SK-N-SH (cell line): ENCODE results near the gene ZNF438. TPM values are rescaled to one million over a fixed set of nuclear protein-coding genes. Genes with fewer than 3 reads are reported as not detected.
A peak's percentile ranks its signal among the peaks of the same experiment; 100 is the strongest.

Experiments used
- CTCF ChIA-PET: fragments of 300-600, 350-600 bp; formaldehyde crosslinking; extraction: SDS; loops from one replicate; lab custom pipeline; 2021; lab: Yijun Ruan, JAX
- POLR2A ChIA-PET: fragments of 350-600 bp; sonication (Branson Sonifier 250); formaldehyde crosslinking; extraction: SDS; loops from one replicate; lab custom pipeline; 2020; ENCODE audit warnings: antibody characterized with exemption, inconsistent platforms; lab: Yijun Ruan, JAX
- DNase-seq: peaks from one replicate; pipeline ENCODE4 v3.0.0; 2012
- H2AFZ ChIP-seq: fragments of 200-600 bp; sonication (generic); 2 replicates; pipeline ENCODE4 v1.8.1; 2016; ENCODE audit warnings: antibody characterized with exemption, mild to moderate bottlenecking, low read depth
- H3F3A ChIP-seq: fragments of 200-600 bp; sonication (generic); replicated peaks from 2 replicates; pipeline ENCODE3; 2016; ENCODE audit warnings: antibody characterized with exemption, mild to moderate bottlenecking; ENCODE audit not compliant: insufficient read depth
- H3K27ac ChIP-seq, 2 experiments: fragments of 200-500 bp in 1 of 2; fragments of 200-600 bp in 1 of 2; sonication (Bioruptor generic) in 1 of 2; sonication (generic), shearing (Covaris generic) in 1 of 2; 2 replicates each; pipeline versions ENCODE4 v1.5.1 to v1.6.1; 2014 to 2016; ENCODE audit warnings: low read depth in 2 of 2, inconsistent platforms in 1 of 2, low read length in 1 of 2, mild to moderate bottlenecking in 1 of 2, mixed read lengths in 1 of 2
- H3K27me3 ChIP-seq: fragments of 200-600 bp; sonication (generic), shearing (Covaris generic); 2 replicates; pipeline ENCODE4 v1.6.1; 2016; ENCODE audit warnings: mixed run types; ENCODE audit not compliant: insufficient read depth
- H3K36me3 ChIP-seq, 2 experiments: fragments of 200-500 bp in 1 of 2; fragments of 200-600 bp in 1 of 2; sonication (Bioruptor generic) in 1 of 2; sonication (generic) in 1 of 2; replicated peaks in 1 of 2; 2 replicates each; pipeline versions ENCODE3 to v1.5.1; 2014 to 2016; ENCODE audit warnings: low read length in 1 of 2, mild to moderate bottlenecking in 1 of 2; ENCODE audit not compliant: insufficient read depth in 2 of 2, control insufficient read depth in 1 of 2
- H3K4me1 ChIP-seq, 2 experiments: fragments of 200-500 bp in 1 of 2; fragments of 200-600 bp in 1 of 2; sonication (Bioruptor generic) in 1 of 2; sonication (generic), shearing (Covaris generic) in 1 of 2; 2 replicates each; pipeline versions ENCODE4 v1.5.1 to v1.6.1; 2014 to 2016; ENCODE audit warnings: low read depth in 1 of 2, low read length in 1 of 2, mixed run types in 1 of 2; ENCODE audit not compliant: insufficient read depth in 2 of 2, control insufficient read depth in 1 of 2
- H3K4me2 ChIP-seq: fragments of 200-600 bp; sonication (generic), shearing (Covaris generic); 2 replicates; pipeline ENCODE4 v1.6.1; 2017; ENCODE audit warnings: mixed run types
- H3K4me3 ChIP-seq, 2 experiments: fragments of 200-500 bp in 1 of 2; fragments of 200-600 bp in 1 of 2; sonication (Bioruptor generic) in 1 of 2; sonication (generic), shearing (Covaris generic) in 1 of 2; 2 replicates each; pipeline versions ENCODE4 v1.5.1 to v1.8.1; 2014 to 2016; ENCODE audit warnings: low read depth in 2 of 2, inconsistent platforms in 1 of 2, low read length in 1 of 2, mild to moderate bottlenecking in 1 of 2, mixed read lengths in 1 of 2, moderate library complexity in 1 of 2
- H3K79me2 ChIP-seq: fragments of 200-600 bp; sonication (generic); 2 replicates; pipeline ENCODE4 v1.8.1; 2017; ENCODE audit warnings: mild to moderate bottlenecking; ENCODE audit not compliant: insufficient read depth
- H3K9ac ChIP-seq: fragments of 200-600 bp; sonication (generic); 2 replicates; pipeline ENCODE4 v1.6.1; 2017; ENCODE audit warnings: mixed run types
- H3K9me2 ChIP-seq: fragments of 200-600 bp; sonication (generic); 2 replicates; pipeline ENCODE4 v1.6.1; 2017; ENCODE audit warnings: mixed run types
- H3K9me3 ChIP-seq: fragments of 200-600 bp; sonication (generic); 2 replicates; pipeline ENCODE4 v1.6.1; 2017; ENCODE audit warnings: mixed run types, mild to moderate bottlenecking, moderate library complexity
- H4K20me1 ChIP-seq: fragments of 200-600 bp; sonication (generic); 2 replicates; pipeline ENCODE4 v1.6.1; 2017; ENCODE audit warnings: mild to moderate bottlenecking, mixed run types; ENCODE audit not compliant: insufficient read depth
- CHD2 ChIP-seq: fragments of 150-350 bp; IDR thresholded peaks from 2 replicates; pipeline ENCODE4 v1.6.1; 2018; ENCODE audit warnings: low read length; ENCODE audit not compliant: partially characterized antibody
- ELF1 ChIP-seq: IDR thresholded peaks from 2 replicates; pipeline ENCODE4 v1.4.0; 2012
- EP300 ChIP-seq, 2 experiments: IDR thresholded peaks; 2 replicates each; pipeline versions ENCODE4 v1.4.0 to v1.6.1; 2012; ENCODE audit warnings: borderline replicate concordance in 1 of 2, low read depth in 1 of 2, low read length in 1 of 2
- EZH2phosphoT487 ChIP-seq: fragments of 200-600 bp; sonication (generic); IDR thresholded peaks from 2 replicates; pipeline ENCODE4 v1.6.1; 2017; ENCODE audit warnings: low read depth, mixed run types, mild to moderate bottlenecking, antibody characterized with exemption, moderate library complexity, borderline replicate concordance
- FOXM1 ChIP-seq: IDR thresholded peaks from 2 replicates; pipeline ENCODE4 v1.4.0; 2012; ENCODE audit warnings: low read depth, mild to moderate bottlenecking
- GABPA ChIP-seq: IDR thresholded peaks from 2 replicates; pipeline ENCODE4 v1.4.0; 2012; ENCODE audit warnings: low read depth, mild to moderate bottlenecking
- JUND ChIP-seq: IDR thresholded peaks from 2 replicates; pipeline ENCODE4 v1.4.0; 2012
- MEF2A ChIP-seq: IDR thresholded peaks from 2 replicates; pipeline ENCODE4 v1.4.0; 2012; ENCODE audit warnings: low read depth, borderline replicate concordance
- MXI1 ChIP-seq: IDR thresholded peaks from 2 replicates; pipeline ENCODE4 v1.6.1; 2012; ENCODE audit warnings: mild to moderate bottlenecking, low read depth, low read length, improper control_type of control experiment
- POLR2AphosphoS5 ChIP-seq: IDR thresholded peaks from 2 replicates; pipeline ENCODE4 v1.6.1; 2012; ENCODE audit warnings: low read depth, low read length
- RAD21 ChIP-seq: IDR thresholded peaks from 2 replicates; pipeline ENCODE4 v1.6.1; 2012; ENCODE audit warnings: mild to moderate bottlenecking, low read length
- RFX5 ChIP-seq: IDR thresholded peaks from 2 replicates; pipeline ENCODE4 v1.6.1; 2012; ENCODE audit warnings: mild to moderate bottlenecking, improper control_type of control experiment, low read length
- SIN3A ChIP-seq: IDR thresholded peaks from 2 replicates; pipeline ENCODE4 v1.6.1; 2012; ENCODE audit warnings: low read depth, mild to moderate bottlenecking, low read length, moderate library complexity, borderline replicate concordance
- TAF1 ChIP-seq: IDR thresholded peaks from 2 replicates; pipeline ENCODE4 v1.6.1; 2012; ENCODE audit warnings: low read depth, mild to moderate bottlenecking, low read length, moderate library complexity, borderline replicate concordance
- TEAD4 ChIP-seq: IDR thresholded peaks from 2 replicates; pipeline ENCODE4 v1.4.0; 2012; ENCODE audit warnings: mild to moderate bottlenecking, borderline replicate concordance; ENCODE audit not compliant: insufficient read depth
- YY1 ChIP-seq: IDR thresholded peaks from 2 replicates; pipeline ENCODE4 v1.4.0; 2012; ENCODE audit warnings: low read depth, mild to moderate bottlenecking
- WGBS: methylation state at CpG from one replicate; pipeline ENCODE4 v1.1.6; 2017; ENCODE audit warnings: low lambda C conversion rate; 5-methylcytosine and 5-hydroxymethylcytosine counted together
- polyA plus RNA-seq, 3 experiments: library from polyadenylated mRNA; depleted of rRNA; stranded (reverse); fragments of >200 nt; gene quantifications; 2 replicates each; pipeline ENCODE4 v1.2.3, GENCODE V29; 2012
- TF ChIP-seq, protein P1 (sequence below): fragments of 150-350 bp; IDR thresholded peaks from 2 replicates; pipeline ENCODE4 v1.6.1; 2016; ENCODE audit warnings: mild to moderate bottlenecking, low read depth, low read length
- TF ChIP-seq, protein P2 (sequence below): IDR thresholded peaks from 2 replicates; pipeline ENCODE4 v1.4.0; 2012; ENCODE audit warnings: low read depth, borderline replicate concordance
- TF ChIP-seq, protein P3 (sequence below): fragments of 150-350 bp; IDR thresholded peaks from 2 replicates; pipeline ENCODE4 v1.6.1; 2017; ENCODE audit warnings: antibody characterized with exemption, low read length, low read depth, borderline replicate concordance
- TF ChIP-seq, protein P4 (sequence below): fragments of 200-600 bp; sonication (generic); IDR thresholded peaks from 2 replicates; pipeline ENCODE4 v1.6.1; 2017; ENCODE audit warnings: antibody characterized with exemption, mild to moderate bottlenecking, moderate library complexity

Gene ZNF438
- polyA plus RNA-seq, 1 of the 3 experiments (the other 2 are of a cell fraction): 2.1 TPM

DNA sequence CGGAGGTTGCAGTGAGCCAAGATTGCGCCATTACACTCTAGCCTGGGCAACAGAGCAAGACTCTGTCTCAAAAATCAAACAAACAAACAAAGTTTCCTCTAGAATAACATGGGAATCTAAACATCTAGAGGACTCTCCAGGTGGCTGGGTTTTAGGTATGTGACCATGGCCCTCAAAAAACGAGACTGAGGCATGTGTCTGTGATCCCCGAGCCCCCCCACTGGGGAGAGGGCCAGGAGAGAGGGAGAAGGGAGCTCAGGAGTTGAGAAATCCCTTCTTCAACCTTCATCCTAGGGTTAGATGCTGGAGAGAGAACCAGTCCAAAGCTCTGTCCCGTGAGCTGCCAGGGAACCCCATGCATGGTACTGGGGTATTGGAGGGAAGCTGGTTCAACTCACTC is 214.1 kb downstream of the ZNF438 start:
- Histone ChIP-seq H3K9me2 (no peaks in the 10 kb centered on the region), H3K4me2 (no peak overlapping the region), H3K36me3 (no peaks in the 10 kb centered on the region), H3K4me1 (peaks cover 9 to 27% of the 10 kb centered on the region in 2 experiments; a peak in 3 of 4 replicates), H3K4me3 (no peak overlapping the region), H4K20me1 (no peaks in the 10 kb centered on the region), H2AFZ (peak overlapping the region; percentile 57; the same call in 1 of the 2 replicates), H3K9me3 (no peaks in the 10 kb centered on the region), H3K27me3 (no peaks in the 10 kb centered on the region), H3F3A (peaks cover 37% of the 10 kb centered on the region), H3K79me2 (no peaks in the 10 kb centered on the region), H3K27ac (no peak overlapping the region), H3K9ac (no peak overlapping the region)
- no peak for DNase-seq
- TF ChIP-seq TEAD4: no peak
- TF ChIP-seq POLR2AphosphoS5: no peak
- TF ChIP-seq, protein P1, sequence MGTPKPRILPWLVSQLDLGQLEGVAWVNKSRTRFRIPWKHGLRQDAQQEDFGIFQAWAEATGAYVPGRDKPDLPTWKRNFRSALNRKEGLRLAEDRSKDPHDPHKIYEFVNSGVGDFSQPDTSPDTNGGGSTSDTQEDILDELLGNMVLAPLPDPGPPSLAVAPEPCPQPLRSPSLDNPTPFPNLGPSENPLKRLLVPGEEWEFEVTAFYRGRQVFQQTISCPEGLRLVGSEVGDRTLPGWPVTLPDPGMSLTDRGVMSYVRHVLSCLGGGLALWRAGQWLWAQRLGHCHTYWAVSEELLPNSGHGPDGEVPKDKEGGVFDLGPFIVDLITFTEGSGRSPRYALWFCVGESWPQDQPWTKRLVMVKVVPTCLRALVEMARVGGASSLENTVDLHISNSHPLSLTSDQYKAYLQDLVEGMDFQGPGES: no peak
- no peak for TF ChIP-seq EZH2phosphoT487
- no peak for TF ChIP-seq MXI1
- no peak for TF ChIP-seq TAF1
- TF ChIP-seq GABPA: no peak
- no peak for TF ChIP-seq ELF1
- TF ChIP-seq FOXM1: no peak
- no peak for TF ChIP-seq YY1
- TF ChIP-seq EP300 (IDR thresholded peaks at IDR 0.05; ENCODE audit: borderline replicate concordance in 1 of 2, low read depth in 1 of 2, low read length in 1 of 2): no peak
- TF ChIP-seq, protein P2, sequence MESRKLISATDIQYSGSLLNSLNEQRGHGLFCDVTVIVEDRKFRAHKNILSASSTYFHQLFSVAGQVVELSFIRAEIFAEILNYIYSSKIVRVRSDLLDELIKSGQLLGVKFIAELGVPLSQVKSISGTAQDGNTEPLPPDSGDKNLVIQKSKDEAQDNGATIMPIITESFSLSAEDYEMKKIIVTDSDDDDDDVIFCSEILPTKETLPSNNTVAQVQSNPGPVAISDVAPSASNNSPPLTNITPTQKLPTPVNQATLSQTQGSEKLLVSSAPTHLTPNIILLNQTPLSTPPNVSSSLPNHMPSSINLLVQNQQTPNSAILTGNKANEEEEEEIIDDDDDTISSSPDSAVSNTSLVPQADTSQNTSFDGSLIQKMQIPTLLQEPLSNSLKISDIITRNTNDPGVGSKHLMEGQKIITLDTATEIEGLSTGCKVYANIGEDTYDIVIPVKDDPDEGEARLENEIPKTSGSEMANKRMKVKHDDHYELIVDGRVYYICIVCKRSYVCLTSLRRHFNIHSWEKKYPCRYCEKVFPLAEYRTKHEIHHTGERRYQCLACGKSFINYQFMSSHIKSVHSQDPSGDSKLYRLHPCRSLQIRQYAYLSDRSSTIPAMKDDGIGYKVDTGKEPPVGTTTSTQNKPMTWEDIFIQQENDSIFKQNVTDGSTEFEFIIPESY: no peak
- TF ChIP-seq, protein P3, sequence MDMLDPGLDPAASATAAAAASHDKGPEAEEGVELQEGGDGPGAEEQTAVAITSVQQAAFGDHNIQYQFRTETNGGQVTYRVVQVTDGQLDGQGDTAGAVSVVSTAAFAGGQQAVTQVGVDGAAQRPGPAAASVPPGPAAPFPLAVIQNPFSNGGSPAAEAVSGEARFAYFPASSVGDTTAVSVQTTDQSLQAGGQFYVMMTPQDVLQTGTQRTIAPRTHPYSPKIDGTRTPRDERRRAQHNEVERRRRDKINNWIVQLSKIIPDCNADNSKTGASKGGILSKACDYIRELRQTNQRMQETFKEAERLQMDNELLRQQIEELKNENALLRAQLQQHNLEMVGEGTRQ: no peak
- ChIA-PET POLR2A (no interaction called here), CTCF (interaction anchor here (0.9 kb wide), 1 partner anchor 90 kb away, joined by 3 read pairs; no protein-coding TSS in a partner anchor)
- 95% methylated on average over 5 of the region's 5 CpGs for WGBS

DNA sequence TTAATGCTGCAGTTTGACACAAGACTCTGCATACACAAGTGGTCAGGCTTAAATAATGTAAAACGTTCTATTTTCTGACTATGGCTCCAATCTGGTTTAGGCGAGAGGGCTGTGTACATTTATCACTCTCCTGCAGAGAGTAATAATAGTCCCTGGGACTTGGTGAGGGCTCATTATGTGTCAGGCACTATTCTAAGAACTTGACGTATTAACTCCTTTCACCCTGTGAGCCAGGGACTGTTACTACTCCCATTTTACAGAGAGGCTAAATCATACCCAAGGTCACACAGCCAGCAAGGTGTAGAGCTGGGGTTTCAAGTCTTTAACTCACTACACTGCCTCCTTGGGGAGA is 214.9 kb downstream of the ZNF438 start:
- Histone ChIP-seq H3K9me2 (no peaks in the 10 kb centered on the region), H3K9ac (no peak overlapping the region), H3F3A (peaks cover 37% of the 10 kb centered on the region), H2AFZ (no peak overlapping the region), H3K27me3 (no peaks in the 10 kb centered on the region), H3K4me1 (peaks cover 9 to 27% of the 10 kb centered on the region in 2 experiments; a peak in 3 of 4 replicates), H3K4me3 (no peak overlapping the region), H3K79me2 (no peaks in the 10 kb centered on the region), H3K36me3 (no peaks in the 10 kb centered on the region), H3K27ac (no peak overlapping the region), H3K4me2 (no peak overlapping the region), H3K9me3 (no peaks in the 10 kb centered on the region), H4K20me1 (no peaks in the 10 kb centered on the region)
- ChIA-PET POLR2A (no interaction called here), CTCF (interaction anchor here (0.9 kb wide), 1 partner anchor 90 kb away, joined by 3 read pairs; no protein-coding TSS in a partner anchor)
- 93% methylated on average over 3 of the region's 3 CpGs for WGBS
- no peak for DNase-seq
- TF ChIP-seq EZH2phosphoT487 (no peak), JUND (no peak), CHD2 (no peak), TEAD4 (no peak), RFX5 (no peak), ELF1 (no peak), SIN3A (no peak), MEF2A (no peak), RAD21 (no peak), TAF1 (no peak), EP300 (IDR thresholded peaks at IDR 0.05; ENCODE audit: borderline replicate concordance in 1 of 2, low read depth in 1 of 2, low read length in 1 of 2) (no peak)
- TF ChIP-seq, protein P4, sequence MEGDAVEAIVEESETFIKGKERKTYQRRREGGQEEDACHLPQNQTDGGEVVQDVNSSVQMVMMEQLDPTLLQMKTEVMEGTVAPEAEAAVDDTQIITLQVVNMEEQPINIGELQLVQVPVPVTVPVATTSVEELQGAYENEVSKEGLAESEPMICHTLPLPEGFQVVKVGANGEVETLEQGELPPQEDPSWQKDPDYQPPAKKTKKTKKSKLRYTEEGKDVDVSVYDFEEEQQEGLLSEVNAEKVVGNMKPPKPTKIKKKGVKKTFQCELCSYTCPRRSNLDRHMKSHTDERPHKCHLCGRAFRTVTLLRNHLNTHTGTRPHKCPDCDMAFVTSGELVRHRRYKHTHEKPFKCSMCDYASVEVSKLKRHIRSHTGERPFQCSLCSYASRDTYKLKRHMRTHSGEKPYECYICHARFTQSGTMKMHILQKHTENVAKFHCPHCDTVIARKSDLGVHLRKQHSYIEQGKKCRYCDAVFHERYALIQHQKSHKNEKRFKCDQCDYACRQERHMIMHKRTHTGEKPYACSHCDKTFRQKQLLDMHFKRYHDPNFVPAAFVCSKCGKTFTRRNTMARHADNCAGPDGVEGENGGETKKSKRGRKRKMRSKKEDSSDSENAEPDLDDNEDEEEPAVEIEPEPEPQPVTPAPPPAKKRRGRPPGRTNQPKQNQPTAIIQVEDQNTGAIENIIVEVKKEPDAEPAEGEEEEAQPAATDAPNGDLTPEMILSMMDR: no peak
- TF ChIP-seq, protein P3: no peak
